ENCODE measurements around the gene SEMA4B.

Gene SEMA4B

DNA sequence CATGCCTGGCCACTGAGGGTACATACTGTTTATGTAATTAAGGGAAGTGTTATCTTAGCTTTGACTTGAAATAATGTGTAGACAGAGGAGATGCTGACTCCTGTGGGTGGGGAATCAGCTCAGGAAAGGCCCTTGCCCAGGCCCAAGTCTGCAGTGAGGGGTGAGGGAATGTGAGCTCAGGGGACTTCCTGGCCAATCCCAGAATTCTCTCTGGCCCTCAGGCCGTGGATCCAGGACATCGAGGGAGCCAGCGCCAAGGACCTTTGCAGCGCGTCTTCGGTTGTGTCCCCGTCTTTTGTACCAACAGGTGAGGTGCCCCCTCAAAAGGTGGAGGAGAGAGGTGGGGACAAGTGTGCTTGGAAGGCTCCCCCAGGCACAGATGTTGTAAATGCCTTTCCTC, 26.2 kb downstream of the SEMA4B start:
- TF ChIP-seq CEBPB (IDR thresholded peaks at IDR 0.05) (no peak), TEAD4 (IDR thresholded peaks at IDR 0.05) (no peak), MAX (IDR thresholded peaks at IDR 0.05) (no peak), NFIC (IDR thresholded peaks at IDR 0.05) (no peak), REST (IDR thresholded peaks at IDR 0.05; ENCODE audit: low read depth) (no peak), RAD21 (IDR thresholded peaks at IDR 0.05; ENCODE audit: low read depth) (no peak), FOXM1 (IDR thresholded peaks at IDR 0.05; ENCODE audit: borderline replicate concordance, low read depth) (no peak), CREB1 (IDR thresholded peaks at IDR 0.05; ENCODE audit: low read depth) (no peak), ZBTB7A (IDR thresholded peaks at IDR 0.05; ENCODE audit: low read depth) (no peak), TAF1 (IDR thresholded peaks at IDR 0.05; ENCODE audit: low read depth) (no peak), EGR1 (IDR thresholded peaks at IDR 0.05) (no peak), TCF12 (IDR thresholded peaks at IDR 0.05; ENCODE audit: low read depth) (no peak), YY1 (IDR thresholded peaks at IDR 0.05; ENCODE audit: low read depth) (no peak), EP300 (IDR thresholded peaks at IDR 0.05; ENCODE audit: borderline replicate concordance) (no peak)
- TF ChIP-seq, protein P1, sequence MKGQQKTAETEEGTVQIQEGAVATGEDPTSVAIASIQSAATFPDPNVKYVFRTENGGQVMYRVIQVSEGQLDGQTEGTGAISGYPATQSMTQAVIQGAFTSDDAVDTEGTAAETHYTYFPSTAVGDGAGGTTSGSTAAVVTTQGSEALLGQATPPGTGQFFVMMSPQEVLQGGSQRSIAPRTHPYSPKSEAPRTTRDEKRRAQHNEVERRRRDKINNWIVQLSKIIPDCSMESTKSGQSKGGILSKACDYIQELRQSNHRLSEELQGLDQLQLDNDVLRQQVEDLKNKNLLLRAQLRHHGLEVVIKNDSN (IDR thresholded peaks at IDR 0.05), result no peak

DNA sequence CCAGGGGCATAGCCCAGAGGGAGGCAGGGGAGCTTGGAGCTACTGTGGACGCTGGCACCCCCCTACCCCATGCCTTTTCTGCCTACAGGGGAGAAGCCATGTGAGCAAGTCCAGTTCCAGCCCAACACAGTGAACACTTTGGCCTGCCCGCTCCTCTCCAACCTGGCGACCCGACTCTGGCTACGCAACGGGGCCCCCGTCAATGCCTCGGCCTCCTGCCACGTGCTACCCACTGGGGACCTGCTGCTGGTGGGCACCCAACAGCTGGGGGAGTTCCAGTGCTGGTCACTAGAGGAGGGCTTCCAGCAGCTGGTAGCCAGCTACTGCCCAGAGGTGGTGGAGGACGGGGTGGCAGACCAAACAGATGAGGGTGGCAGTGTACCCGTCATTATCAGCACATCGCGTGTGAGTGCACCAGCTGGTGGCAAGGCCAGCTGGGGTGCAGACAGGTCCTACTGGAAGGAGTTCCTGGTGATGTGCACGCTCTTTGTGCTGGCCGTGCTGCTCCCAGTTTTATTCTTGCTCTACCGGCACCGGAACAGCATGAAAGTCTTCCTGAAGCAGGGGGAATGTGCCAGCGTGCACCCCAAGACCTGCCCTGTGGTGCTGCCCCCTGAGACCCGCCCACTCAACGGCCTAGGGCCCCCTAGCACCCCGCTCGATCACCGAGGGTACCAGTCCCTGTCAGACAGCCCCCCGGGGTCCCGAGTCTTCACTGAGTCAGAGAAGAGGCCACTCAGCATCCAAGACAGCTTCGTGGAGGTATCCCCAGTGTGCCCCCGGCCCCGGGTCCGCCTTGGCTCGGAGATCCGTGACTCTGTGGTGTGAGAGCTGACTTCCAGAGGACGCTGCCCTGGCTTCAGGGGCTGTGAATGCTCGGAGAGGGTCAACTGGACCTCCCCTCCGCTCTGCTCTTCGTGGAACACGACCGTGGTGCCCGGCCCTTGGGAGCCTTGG, 27.0 kb downstream of the SEMA4B start:
- TF ChIP-seq EP300 (IDR thresholded peaks at IDR 0.05; ENCODE audit: borderline replicate concordance) (no peak), CREB1 (IDR thresholded peaks at IDR 0.05; ENCODE audit: low read depth) (no peak), RAD21 (IDR thresholded peaks at IDR 0.05; ENCODE audit: low read depth) (no peak), EGR1 (IDR thresholded peaks at IDR 0.05) (no peak), CEBPB (IDR thresholded peaks at IDR 0.05) (no peak), ZBTB7A (IDR thresholded peaks at IDR 0.05; ENCODE audit: low read depth) (no peak), TAF1 (IDR thresholded peaks at IDR 0.05; ENCODE audit: low read depth) (no peak), YY1 (IDR thresholded peaks at IDR 0.05; ENCODE audit: low read depth) (no peak), TCF12 (IDR thresholded peaks at IDR 0.05; ENCODE audit: low read depth) (no peak), FOXM1 (IDR thresholded peaks at IDR 0.05; ENCODE audit: borderline replicate concordance, low read depth) (no peak), NFIC (IDR thresholded peaks at IDR 0.05) (no peak), TEAD4 (IDR thresholded peaks at IDR 0.05) (no peak), REST (IDR thresholded peaks at IDR 0.05; ENCODE audit: low read depth) (no peak)
- TF ChIP-seq, protein P1 (IDR thresholded peaks at IDR 0.05), result no peak

DNA sequence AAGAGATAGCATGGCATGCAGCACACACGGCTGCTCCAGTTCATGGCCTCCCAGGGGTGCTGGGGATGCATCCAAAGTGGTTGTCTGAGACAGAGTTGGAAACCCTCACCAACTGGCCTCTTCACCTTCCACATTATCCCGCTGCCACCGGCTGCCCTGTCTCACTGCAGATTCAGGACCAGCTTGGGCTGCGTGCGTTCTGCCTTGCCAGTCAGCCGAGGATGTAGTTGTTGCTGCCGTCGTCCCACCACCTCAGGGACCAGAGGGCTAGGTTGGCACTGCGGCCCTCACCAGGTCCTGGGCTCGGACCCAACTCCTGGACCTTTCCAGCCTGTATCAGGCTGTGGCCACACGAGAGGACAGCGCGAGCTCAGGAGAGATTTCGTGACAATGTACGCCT, 27.8 kb downstream of the SEMA4B start:
- TF ChIP-seq MAX (IDR thresholded peaks at IDR 0.05), result 0 out of 2 replicates have a peak, but pooled peaks have one; percentile 17
- no peak for TF ChIP-seq FOXM1 (IDR thresholded peaks at IDR 0.05; ENCODE audit: borderline replicate concordance, low read depth)

DNA sequence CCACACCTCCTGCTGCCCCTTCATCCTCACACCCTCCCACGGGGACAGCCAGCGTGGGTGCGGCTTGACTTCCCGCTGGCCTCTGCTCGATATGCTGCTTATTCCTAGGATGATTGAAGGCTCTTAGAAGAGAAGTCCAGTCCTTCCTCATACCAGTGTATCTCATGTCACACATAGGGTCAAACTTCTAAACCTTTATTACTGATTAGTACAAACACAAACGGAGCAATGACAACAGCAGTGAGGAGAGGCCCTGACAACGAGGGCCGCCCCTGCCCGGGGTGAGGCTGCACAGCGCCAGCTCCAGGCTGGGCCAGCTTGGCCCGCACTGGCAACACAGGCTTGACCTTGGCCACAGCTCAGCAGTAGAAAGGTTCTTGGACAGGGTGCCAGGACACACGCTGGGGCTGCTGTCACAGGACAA, 29.0 kb downstream of the SEMA4B start:
- TF ChIP-seq CEBPB (IDR thresholded peaks at IDR 0.05), result no peak
- no peak for TF ChIP-seq TEAD4 (IDR thresholded peaks at IDR 0.05)
- TF ChIP-seq EP300 (IDR thresholded peaks at IDR 0.05; ENCODE audit: borderline replicate concordance), result no peak
- TF ChIP-seq NFIC (IDR thresholded peaks at IDR 0.05), result no peak
- no peak for TF ChIP-seq CREB1 (IDR thresholded peaks at IDR 0.05; ENCODE audit: low read depth)
- TF ChIP-seq TCF12 (IDR thresholded peaks at IDR 0.05; ENCODE audit: low read depth), result no peak
- TF ChIP-seq REST (IDR thresholded peaks at IDR 0.05; ENCODE audit: low read depth), result no peak
- TF ChIP-seq RAD21 (IDR thresholded peaks at IDR 0.05; ENCODE audit: low read depth), result no peak
- no peak for TF ChIP-seq YY1 (IDR thresholded peaks at IDR 0.05; ENCODE audit: low read depth)
- no peak for TF ChIP-seq TAF1 (IDR thresholded peaks at IDR 0.05; ENCODE audit: low read depth)
- TF ChIP-seq, protein P1 (IDR thresholded peaks at IDR 0.05), result no peak
- no peak for TF ChIP-seq FOXM1 (IDR thresholded peaks at IDR 0.05; ENCODE audit: borderline replicate concordance, low read depth)
- no peak for TF ChIP-seq EGR1 (IDR thresholded peaks at IDR 0.05)
- TF ChIP-seq MAX (IDR thresholded peaks at IDR 0.05), result no peak
- TF ChIP-seq ZBTB7A (IDR thresholded peaks at IDR 0.05; ENCODE audit: low read depth), result no peak
